GM10248 (cell line): Measurements from ENCODE around the gene PRPF18.

Source experiments
- CTCF ChIA-PET: fragments of 300-600 bp; sonication (Branson Sonifier 250); formaldehyde crosslinking; extraction: SDS; loops from one replicate; lab custom pipeline; 2021; ENCODE audit warnings: antibody characterized with exemption; lab: Yijun Ruan, JAX
- POLR2A ChIA-PET: fragments of 350-650 bp; sonication (Branson Sonifier 250); formaldehyde crosslinking; extraction: SDS; loops from one replicate; lab custom pipeline; 2020; ENCODE audit warnings: antibody characterized with exemption; lab: Yijun Ruan, JAX
- DNase-seq: peaks from one replicate; pipeline ENCODE4 v3.0.0; 2012; ENCODE audit errors: extremely low spot score
- TF ChIP-seq, protein P1 (sequence below): IDR thresholded peaks from 2 replicates; pipeline ENCODE4 v1.5.1; 2012; ENCODE audit warnings: mild to moderate bottlenecking, low read depth; ENCODE audit errors: extremely low read depth, missing control alignments, control extremely low read depth

PRPF18 gene

DNA sequence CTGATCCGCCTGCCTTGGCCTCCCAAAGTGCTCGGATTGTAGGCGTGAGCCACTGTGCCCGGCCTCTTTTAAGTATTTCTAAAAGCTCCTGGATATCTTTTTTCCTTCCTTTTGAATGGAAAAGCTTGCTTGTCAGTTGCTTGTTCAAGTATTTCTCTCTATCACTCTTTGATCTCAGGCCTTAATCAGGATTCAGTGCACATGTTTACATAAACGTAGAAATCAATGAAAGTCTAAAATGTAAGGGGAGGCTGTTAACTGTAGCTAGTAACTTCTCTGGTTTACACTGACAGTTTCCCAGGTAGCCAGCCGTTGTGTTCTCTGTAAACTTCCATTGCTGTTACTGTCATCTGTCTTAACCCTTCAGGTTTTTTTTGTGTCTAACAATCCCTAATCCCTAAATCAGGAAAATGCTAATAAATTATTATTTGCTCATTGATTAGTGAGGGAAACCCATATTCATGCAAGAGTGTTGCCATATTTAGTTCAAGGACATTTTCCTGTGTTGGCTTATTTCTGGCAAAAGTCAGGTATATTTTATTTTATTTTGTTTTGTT lies 1.5 kb upstream of the PRPF18 start:
- POLR2A ChIA-PET: no interaction called here
- CTCF ChIA-PET: interaction anchor here (2.8 kb wide), 1 partner anchor 14 kb away, joined by 11 read pairs; no protein-coding TSS in a partner anchor

GRCh38 chr10:13585943-13586342 lies 822 bp upstream of the PRPF18 start:
- CTCF ChIA-PET: interaction anchor here (1.4 to 2.8 kb wide), 5 partner anchors 14 to 214 kb away, joined by 3 to 11 read pairs (median 7); no protein-coding TSS in a partner anchor
- TF ChIP-seq, protein P1, sequence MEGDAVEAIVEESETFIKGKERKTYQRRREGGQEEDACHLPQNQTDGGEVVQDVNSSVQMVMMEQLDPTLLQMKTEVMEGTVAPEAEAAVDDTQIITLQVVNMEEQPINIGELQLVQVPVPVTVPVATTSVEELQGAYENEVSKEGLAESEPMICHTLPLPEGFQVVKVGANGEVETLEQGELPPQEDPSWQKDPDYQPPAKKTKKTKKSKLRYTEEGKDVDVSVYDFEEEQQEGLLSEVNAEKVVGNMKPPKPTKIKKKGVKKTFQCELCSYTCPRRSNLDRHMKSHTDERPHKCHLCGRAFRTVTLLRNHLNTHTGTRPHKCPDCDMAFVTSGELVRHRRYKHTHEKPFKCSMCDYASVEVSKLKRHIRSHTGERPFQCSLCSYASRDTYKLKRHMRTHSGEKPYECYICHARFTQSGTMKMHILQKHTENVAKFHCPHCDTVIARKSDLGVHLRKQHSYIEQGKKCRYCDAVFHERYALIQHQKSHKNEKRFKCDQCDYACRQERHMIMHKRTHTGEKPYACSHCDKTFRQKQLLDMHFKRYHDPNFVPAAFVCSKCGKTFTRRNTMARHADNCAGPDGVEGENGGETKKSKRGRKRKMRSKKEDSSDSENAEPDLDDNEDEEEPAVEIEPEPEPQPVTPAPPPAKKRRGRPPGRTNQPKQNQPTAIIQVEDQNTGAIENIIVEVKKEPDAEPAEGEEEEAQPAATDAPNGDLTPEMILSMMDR: no peak
- POLR2A ChIA-PET: no interaction called here
- DNase-seq: no peak

More for the DNA sequence above, 1.5 kb upstream of the PRPF18 start:
- no peak for DNase-seq
- TF ChIP-seq, protein P1: no peak

GRCh38 chr10:13587391-13587790 lies 626 bp downstream of the PRPF18 start:
- POLR2A ChIA-PET: no interaction called here
- CTCF ChIA-PET: interaction anchor here (0.7 to 2.8 kb wide), 19 partner anchors 9 to 599 kb away, joined by 3 to 11 read pairs (median 4); no protein-coding TSS in a partner anchor

DNA sequence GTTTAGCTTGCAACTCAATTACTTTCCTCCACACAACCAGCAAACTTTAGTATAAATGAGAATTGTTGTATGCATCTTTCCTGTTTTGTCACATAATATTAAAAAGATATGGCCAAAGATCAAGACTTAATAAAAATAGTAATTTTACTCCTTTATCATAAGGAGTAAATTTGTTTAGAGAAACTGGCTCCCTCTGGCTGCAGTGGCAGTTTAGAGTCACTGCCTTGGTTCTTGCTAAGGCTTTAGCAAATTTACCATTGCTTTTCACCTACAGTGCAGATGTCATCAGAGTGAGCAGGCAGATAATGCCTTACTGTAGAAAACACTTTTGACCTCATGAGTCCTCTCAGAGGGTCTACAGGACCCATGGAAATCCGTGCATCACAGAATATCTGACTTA lies 2.6 kb downstream of the PRPF18 start:
- TF ChIP-seq, protein P1: peak; percentile 12
- ChIA-PET CTCF (interaction anchor here (0.7 to 1.1 kb wide), 3 partner anchors 10 to 31 kb away, joined by 3 read pairs; no protein-coding TSS in a partner anchor), POLR2A (interaction anchor here (1.0 kb wide), 1 partner anchor 596 kb away, joined by 3 read pairs; no protein-coding TSS in a partner anchor)
- DNase-seq: no peak

More at GRCh38 chr10:13587391-13587790, 626 bp downstream of the PRPF18 start:
- TF ChIP-seq, protein P1: no peak
- DNase-seq: peak; percentile 12

DNA sequence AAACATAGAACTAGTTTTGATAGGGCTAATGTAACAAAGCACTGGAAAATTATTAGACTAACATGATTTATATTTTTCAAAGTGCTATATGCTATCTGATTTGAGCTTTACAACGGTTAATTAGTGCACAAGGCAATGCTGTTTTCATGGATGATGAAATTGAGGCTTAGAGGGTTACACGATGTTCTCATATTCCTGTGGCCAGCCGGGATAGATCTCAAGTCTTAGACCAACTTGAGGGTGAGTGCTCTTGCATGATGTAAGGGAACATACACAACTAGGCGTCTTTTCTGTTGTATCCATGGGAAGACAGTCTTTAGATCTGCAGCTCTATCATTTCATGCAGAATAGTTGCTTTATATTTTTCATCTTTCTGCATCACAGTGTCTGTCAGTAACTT lies 4.1 kb downstream of the PRPF18 start:
- TF ChIP-seq, protein P1: no peak
- no peak for DNase-seq
- POLR2A ChIA-PET: no interaction called here
- CTCF ChIA-PET: interaction anchor here (1.4 to 2.8 kb wide), 2 partner anchors 10 to 13 kb away, joined by 4 to 11 read pairs; no protein-coding TSS in a partner anchor

GRCh38 chr10:13592306-13592705 lies 5.5 kb downstream of the PRPF18 start:
- CTCF ChIA-PET: interaction anchor here (1.9 to 2.8 kb wide), 2 partner anchors 8 to 20 kb away, joined by 4 to 11 read pairs; no protein-coding TSS in a partner anchor
- POLR2A ChIA-PET: no interaction called here
- no peak for DNase-seq
- TF ChIP-seq, protein P1: no peak
